GM13976 (cell line): ENCODE results near the gene RRP12.
"Not testable (repeated sequence)": the region's sequence is repeated elsewhere in the genome, so short reads cannot be mapped to it uniquely, and the experiment has no call there.

Experiments
- DNase-seq: peaks from one replicate; pipeline ENCODE4 v3.0.0; 2012; ENCODE audit warnings: low spot score
- in situ Hi-C: fragments of 300-500 bp; cut with MboI; formaldehyde crosslinking; loops from one replicate; pipeline ENCODE4 v1.12.0; 2022; ENCODE audit warnings: low sequenced_read_pairs, mixed read lengths, inconsistent platforms; ENCODE audit not compliant: unreplicated experiment
- TF ChIP-seq, protein P1 (sequence below): IDR thresholded peaks from 2 replicates; pipeline ENCODE4 v1.5.1; 2012; ENCODE audit warnings: borderline replicate concordance, mild to moderate bottlenecking; ENCODE audit not compliant: insufficient read depth; ENCODE audit errors: extremely low read depth, missing control alignments, control extremely low read depth

Gene RRP12

GRCh38 chr10:97425964-97426775 lies 25.0 kb upstream of the RRP12 start, which contains the start of gene PGAM1:
TSS of gene PGAM1 (plus strand) at chr10:97426191. CDS start at chr10:97426308, 117 bp downstream.
- in situ Hi-C loops = no loop called here
- TF ChIP-seq, protein P1, sequence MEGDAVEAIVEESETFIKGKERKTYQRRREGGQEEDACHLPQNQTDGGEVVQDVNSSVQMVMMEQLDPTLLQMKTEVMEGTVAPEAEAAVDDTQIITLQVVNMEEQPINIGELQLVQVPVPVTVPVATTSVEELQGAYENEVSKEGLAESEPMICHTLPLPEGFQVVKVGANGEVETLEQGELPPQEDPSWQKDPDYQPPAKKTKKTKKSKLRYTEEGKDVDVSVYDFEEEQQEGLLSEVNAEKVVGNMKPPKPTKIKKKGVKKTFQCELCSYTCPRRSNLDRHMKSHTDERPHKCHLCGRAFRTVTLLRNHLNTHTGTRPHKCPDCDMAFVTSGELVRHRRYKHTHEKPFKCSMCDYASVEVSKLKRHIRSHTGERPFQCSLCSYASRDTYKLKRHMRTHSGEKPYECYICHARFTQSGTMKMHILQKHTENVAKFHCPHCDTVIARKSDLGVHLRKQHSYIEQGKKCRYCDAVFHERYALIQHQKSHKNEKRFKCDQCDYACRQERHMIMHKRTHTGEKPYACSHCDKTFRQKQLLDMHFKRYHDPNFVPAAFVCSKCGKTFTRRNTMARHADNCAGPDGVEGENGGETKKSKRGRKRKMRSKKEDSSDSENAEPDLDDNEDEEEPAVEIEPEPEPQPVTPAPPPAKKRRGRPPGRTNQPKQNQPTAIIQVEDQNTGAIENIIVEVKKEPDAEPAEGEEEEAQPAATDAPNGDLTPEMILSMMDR = peak; percentile 97

DNA sequence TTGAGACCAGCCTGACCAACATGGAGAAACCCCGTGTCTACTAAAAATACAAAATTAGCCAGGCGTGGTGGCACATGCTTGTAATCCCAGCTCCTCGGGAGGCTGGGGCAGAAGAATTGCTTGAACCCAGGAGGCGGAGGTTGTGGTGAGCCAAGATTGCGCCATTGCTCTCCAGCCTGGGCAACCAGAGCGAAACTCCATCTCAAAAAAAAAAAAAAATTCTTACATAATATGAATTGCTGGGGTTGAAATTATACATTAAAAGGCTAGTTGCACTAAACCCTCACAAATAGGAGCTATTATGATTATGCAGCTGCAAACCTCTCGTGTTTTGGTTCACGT lies 22.6 kb upstream of the RRP12 start:
- in situ Hi-C loops, DNase-seq: not testable (repeated sequence)

More at GRCh38 chr10:97425964-97426775, 25.0 kb upstream of the RRP12 start, which contains the start of gene PGAM1:
- peak; percentile 100 for DNase-seq

DNA sequence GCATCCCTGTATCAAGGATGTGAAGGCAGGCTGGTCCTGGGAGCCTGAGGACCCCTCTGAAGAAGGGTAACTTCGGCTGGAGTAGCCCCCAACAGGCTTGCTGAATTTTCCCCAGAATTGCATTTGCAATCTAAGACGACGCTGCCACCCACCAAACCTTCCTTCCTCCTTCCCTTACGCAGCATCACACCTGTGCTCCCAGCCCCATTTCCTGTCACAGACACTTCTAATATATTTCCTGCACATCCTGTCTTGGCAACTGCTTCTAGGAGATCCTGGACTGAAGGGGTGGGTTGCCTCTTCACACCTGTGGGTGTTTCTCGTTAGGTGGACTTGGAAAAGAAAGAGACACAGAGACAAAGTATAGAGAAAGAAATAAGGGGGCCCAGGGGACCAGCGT lies 15.4 kb upstream of the RRP12 start:
- no peak for DNase-seq
- TF ChIP-seq, protein P1 = no peak
- in situ Hi-C loops = no loop called here

DNA sequence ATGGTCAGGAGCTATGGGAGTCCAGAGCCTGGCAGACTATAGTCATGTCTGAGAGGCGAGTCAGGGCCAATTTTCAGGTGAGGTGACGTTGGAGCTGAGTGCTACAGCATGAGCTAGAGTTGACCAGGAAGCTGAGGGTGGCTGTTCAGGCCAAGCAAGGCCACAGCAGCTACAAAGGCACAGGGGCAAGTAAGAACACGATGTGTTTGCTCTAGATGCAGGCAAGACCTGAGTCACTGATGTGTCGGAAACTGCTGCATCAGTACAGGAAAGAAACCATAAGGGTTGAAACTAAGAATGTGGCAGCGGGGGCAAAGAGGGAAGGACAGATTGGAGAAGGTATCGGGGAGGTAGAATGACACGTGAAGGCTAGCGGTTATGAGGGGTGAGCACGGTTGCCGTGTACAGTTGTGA lies 11.8 kb upstream of the RRP12 start:
- in situ Hi-C loops = no loop called here
- TF ChIP-seq, protein P1 = no peak
- DNase-seq = no peak

GRCh38 chr10:97411406-97411805 lies 10.3 kb upstream of the RRP12 start:
- TF ChIP-seq, protein P1 = no peak
- in situ Hi-C loops = no loop called here
- no peak for DNase-seq

DNA sequence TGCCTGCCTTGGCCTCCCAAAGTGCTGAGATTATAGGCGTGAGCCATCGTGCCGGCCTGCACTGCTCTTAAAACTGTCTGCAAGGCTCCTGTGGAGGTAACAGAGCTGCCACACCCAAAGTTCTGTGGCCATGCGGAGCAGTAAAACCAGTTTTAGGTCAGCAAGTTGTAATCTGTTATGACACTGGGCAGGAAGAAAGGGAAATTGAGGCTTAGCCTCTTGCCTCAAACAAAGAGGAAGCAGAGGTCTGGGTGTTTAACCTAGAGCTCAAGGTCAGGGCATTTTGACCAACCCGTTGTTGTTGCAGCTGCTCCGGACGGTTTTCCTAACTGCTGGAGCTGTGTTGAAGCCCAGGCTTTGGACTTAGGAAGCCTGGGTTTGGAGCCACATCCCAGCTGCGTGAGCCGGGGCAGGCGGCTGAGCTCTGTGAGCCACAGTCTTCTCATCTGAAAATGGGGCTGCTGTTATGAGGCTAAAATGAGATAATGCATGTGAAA lies 7.4 kb upstream of the RRP12 start:
- TF ChIP-seq, protein P1 = no peak
- in situ Hi-C loops = no loop called here
- no peak for DNase-seq

DNA sequence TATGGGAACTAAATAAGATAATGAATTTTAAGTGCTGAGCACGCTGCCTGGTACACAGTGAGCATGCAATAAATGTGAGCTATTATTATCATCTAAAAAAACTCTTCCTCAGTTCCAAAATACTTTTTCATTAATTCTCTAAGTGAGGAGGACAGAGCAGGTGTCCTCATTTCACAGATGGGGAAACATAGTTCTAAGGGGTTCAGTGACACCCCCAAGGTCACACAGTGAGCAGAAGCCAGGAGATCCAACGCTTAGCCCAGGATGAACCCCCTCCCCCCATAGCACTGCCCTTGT lies 6.8 kb upstream of the RRP12 start:
- TF ChIP-seq, protein P1 = no peak
- DNase-seq = no peak
- in situ Hi-C loops = no loop called here
